GM08714 (cell line): ENCODE measurements around the gene XYLT1.
"Not testable (repeated sequence)": the region's sequence is repeated elsewhere in the genome, so short reads cannot be mapped to it uniquely, and the experiment has no call there.

Source experiments
- H3K4me3 ChIP-seq: fragments of 200-500 bp; sonication (Bioruptor generic); 2 replicates; pipeline ENCODE4 v1.5.1; 2014; ENCODE audit warnings: mild to moderate bottlenecking, low read length, inconsistent platforms
- ZNF274 ChIP-seq: IDR thresholded peaks from 2 replicates; pipeline ENCODE4 v1.6.1; 2012; ENCODE audit warnings: mild to moderate bottlenecking, low read depth, low read length

XYLT1 gene

GRCh38 chr16:17504050-17504449 is 33.3 kb upstream of the XYLT1 start:
- no peak for TF ChIP-seq ZNF274
- no peak overlapping the region for H3K4me3 ChIP-seq

GRCh38 chr16:17503331-17503730 is 32.6 kb upstream of the XYLT1 start:
- TF ChIP-seq ZNF274 = no peak
- H3K4me3 ChIP-seq = no peak overlapping the region

GRCh38 chr16:17501321-17501720 is 30.6 kb upstream of the XYLT1 start:
- no peak overlapping the region for H3K4me3 ChIP-seq
- no peak for TF ChIP-seq ZNF274

GRCh38 chr16:17499223-17499902 is 28.6 kb upstream of the XYLT1 start:
- no peak for TF ChIP-seq ZNF274
- no peak overlapping the region for H3K4me3 ChIP-seq

GRCh38 chr16:17497648-17498047 is 26.9 kb upstream of the XYLT1 start:
- no peak for TF ChIP-seq ZNF274
- H3K4me3 ChIP-seq = no peak overlapping the region

GRCh38 chr16:17496891-17497290 is 26.1 kb upstream of the XYLT1 start:
- no peak overlapping the region for H3K4me3 ChIP-seq
- no peak for TF ChIP-seq ZNF274

- no peak for TF ChIP-seq ZNF274
- H3K4me3 ChIP-seq = no peak overlapping the region
These were observed 22.3 kb upstream of the XYLT1 start for GRCh38 chr16:17493012-17493411.

GRCh38 chr16:17491140-17491662 is 20.4 kb upstream of the XYLT1 start:
- H3K4me3 ChIP-seq = no peak overlapping the region
- no peak for TF ChIP-seq ZNF274

- TF ChIP-seq ZNF274 = no peak
- no peak overlapping the region for H3K4me3 ChIP-seq
These were observed 17.7 kb upstream of the XYLT1 start for GRCh38 chr16:17488506-17488905.

- no peak for TF ChIP-seq ZNF274
- no peak overlapping the region for H3K4me3 ChIP-seq
These were observed 12.6 kb upstream of the XYLT1 start for GRCh38 chr16:17483351-17483750.

- not testable (repeated sequence) for H3K4me3 ChIP-seq
These were observed 11.6 kb upstream of the XYLT1 start for GRCh38 chr16:17482341-17482740.

GRCh38 chr16:17481736-17482135 is 11.0 kb upstream of the XYLT1 start:
- H3K4me3 ChIP-seq = no peak overlapping the region
- no peak for TF ChIP-seq ZNF274

GRCh38 chr16:17477260-17477545 is 6.4 kb upstream of the XYLT1 start:
- H3K4me3 ChIP-seq = not testable (repeated sequence)

- no peak for TF ChIP-seq ZNF274
- H3K4me3 ChIP-seq = no peak overlapping the region
These were observed 5.9 kb upstream of the XYLT1 start for GRCh38 chr16:17476414-17477259.

GRCh38 chr16:17475104-17475503 is 4.3 kb upstream of the XYLT1 start:
- no peak for TF ChIP-seq ZNF274
- H3K4me3 ChIP-seq = no peak overlapping the region

GRCh38 chr16:17474572-17474971 is 3.8 kb upstream of the XYLT1 start:
- no peak for TF ChIP-seq ZNF274
- H3K4me3 ChIP-seq = no peak overlapping the region
